ENCODE measurements around the gene AKAIN1.

GRCh38 chr18:5173236-5173635 lies 23.8 kb downstream of the AKAIN1 start:
- TF ChIP-seq, protein P1, sequence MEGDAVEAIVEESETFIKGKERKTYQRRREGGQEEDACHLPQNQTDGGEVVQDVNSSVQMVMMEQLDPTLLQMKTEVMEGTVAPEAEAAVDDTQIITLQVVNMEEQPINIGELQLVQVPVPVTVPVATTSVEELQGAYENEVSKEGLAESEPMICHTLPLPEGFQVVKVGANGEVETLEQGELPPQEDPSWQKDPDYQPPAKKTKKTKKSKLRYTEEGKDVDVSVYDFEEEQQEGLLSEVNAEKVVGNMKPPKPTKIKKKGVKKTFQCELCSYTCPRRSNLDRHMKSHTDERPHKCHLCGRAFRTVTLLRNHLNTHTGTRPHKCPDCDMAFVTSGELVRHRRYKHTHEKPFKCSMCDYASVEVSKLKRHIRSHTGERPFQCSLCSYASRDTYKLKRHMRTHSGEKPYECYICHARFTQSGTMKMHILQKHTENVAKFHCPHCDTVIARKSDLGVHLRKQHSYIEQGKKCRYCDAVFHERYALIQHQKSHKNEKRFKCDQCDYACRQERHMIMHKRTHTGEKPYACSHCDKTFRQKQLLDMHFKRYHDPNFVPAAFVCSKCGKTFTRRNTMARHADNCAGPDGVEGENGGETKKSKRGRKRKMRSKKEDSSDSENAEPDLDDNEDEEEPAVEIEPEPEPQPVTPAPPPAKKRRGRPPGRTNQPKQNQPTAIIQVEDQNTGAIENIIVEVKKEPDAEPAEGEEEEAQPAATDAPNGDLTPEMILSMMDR (IDR thresholded peaks at IDR 0.05; ENCODE audit: low read length): no peak
- no peak for TF ChIP-seq EZH2 (IDR thresholded peaks at IDR 0.05; ENCODE audit: borderline replicate concordance, low read length)
